Ovary (tissue), 3 donors: ENCODE measurements around the gene DMKN.

Experiments
- CTCF ChIP-seq, 3 donors: fragments of 450-650 bp in 2 of 3; fragments of 200-600 bp in 1 of 3; IDR thresholded peaks; one replicate each; pipeline versions ENCODE4 v1.5.1 to v1.8.0; 2016 to 2022; ENCODE audit warnings: antibody characterized with exemption in 3 of 3, mild to moderate bottlenecking in 1 of 3
- EP300 ChIP-seq: sonication (generic); formaldehyde crosslinking; IDR thresholded peaks from one replicate; pipeline ENCODE4 v1.6.1; 2017; ENCODE audit warnings: antibody characterized with exemption
- POLR2A ChIP-seq: fragments of 450-650 bp; IDR thresholded peaks from one replicate; pipeline ENCODE4 v1.6.1; 2017; ENCODE audit warnings: antibody characterized with exemption, mild to moderate bottlenecking, moderate library complexity
- donor health status: DM: no; HTN: no; CAD: no.

DNA sequence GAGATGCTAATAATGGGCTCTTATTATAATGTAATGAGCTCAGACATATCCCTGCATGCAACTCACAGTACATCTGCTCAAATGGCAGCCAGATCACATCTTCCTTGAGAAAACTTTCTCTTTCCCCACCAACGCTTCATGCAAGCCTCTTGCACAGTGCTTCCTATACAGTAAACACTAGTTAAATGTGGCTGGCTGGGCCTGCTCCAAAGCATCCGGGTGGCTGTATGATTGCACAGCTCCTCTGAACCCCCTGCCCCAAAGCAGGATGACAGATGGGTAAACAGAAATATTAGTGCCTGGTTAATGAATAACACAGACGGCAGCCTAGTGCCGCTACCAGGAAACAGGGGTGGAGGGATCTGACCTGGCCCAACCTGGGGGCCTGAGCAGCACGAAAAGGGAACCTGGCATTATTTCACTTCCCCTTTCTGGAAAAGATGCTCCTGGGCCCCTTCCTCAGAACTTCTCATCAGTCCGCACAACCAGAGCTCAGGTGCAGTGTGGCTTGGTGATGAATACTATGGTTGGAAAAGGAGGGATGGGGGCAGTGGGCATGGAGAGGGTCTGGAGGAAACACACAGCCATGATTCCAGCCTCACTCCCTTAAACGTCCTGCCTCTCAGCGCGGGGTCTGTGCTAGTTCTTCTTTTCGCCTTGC lies 54.6 kb downstream of the DMKN start:
- TF ChIP-seq POLR2A: no peak
- no peak for TF ChIP-seq CTCF (IDR thresholded peaks at IDR 0.05)
- TF ChIP-seq EP300: no peak
